Measurements from ENCODE around the gene KCNJ9. TPM values are rescaled to one million over a fixed set of nuclear protein-coding genes. Genes with fewer than 3 reads are reported as not detected.

The KCNJ9 gene
- total and polyA plus RNA-seq, 8 donors = 0.04 to 0.10 (median 0.08) TPM; not detected in 5

- DNase-seq (no peak), ATAC-seq (no peak)
- no peaks in the 10 kb centered on the region for H3K36me3 ChIP-seq
- H3K4me3 ChIP-seq = no peak overlapping the region
- H3K27me3 ChIP-seq = peaks cover 0 to 19% of the 10 kb centered on the region in 2 donors
- no peak overlapping the region for H3K27ac ChIP-seq
- intact Hi-C loops (cut with DNase I) = no loop called here
- H3K9me3 ChIP-seq = no peaks in the 10 kb centered on the region
- peaks cover 0 to 3% of the 10 kb centered on the region in 2 donors for H3K4me1 ChIP-seq
- TF ChIP-seq CTCF (IDR thresholded peaks at IDR 0.05) = no peak
Observed at GRCh38 chr1:160116283-160117147, 35.2 kb downstream of the KCNJ9 start.

- DNase-seq = no peak
- Histone ChIP-seq H3K36me3 (no peaks in the 10 kb centered on the region), H3K9me3 (no peaks in the 10 kb centered on the region), H3K27me3 (peaks cover 0 to 19% of the 10 kb centered on the region in 2 donors), H3K4me1 (peaks cover 0 to 3% of the 10 kb centered on the region in 2 donors), H3K4me3 (no peak overlapping the region), H3K27ac (no peak overlapping the region)
- no peak for TF ChIP-seq CTCF (IDR thresholded peaks at IDR 0.05)
- intact Hi-C loops (cut with DNase I) = no loop called here
- ATAC-seq = no peak
Observed at GRCh38 chr1:160117300-160117699, 36.0 kb downstream of the KCNJ9 start.

- DNase-seq (peak in 3 of 4 donors; percentile 56 to 87 (median 62)), ATAC-seq (peak; percentile 94)
- no peak overlapping the region for H3K4me3 ChIP-seq
- TF ChIP-seq CTCF (IDR thresholded peaks at IDR 0.05) = no peak
- peaks cover 0 to 19% of the 10 kb centered on the region in 2 donors for H3K27me3 ChIP-seq
- H3K4me1 ChIP-seq = peaks cover 0 to 3% of the 10 kb centered on the region in 2 donors
- no peaks in the 10 kb centered on the region for H3K36me3 ChIP-seq
- H3K9me3 ChIP-seq = no peaks in the 10 kb centered on the region
- intact Hi-C loops (cut with DNase I) = no loop called here
- H3K27ac ChIP-seq = no peak overlapping the region
Observed at GRCh38 chr1:160117709-160118183, 36.4 kb downstream of the KCNJ9 start.

DNA sequence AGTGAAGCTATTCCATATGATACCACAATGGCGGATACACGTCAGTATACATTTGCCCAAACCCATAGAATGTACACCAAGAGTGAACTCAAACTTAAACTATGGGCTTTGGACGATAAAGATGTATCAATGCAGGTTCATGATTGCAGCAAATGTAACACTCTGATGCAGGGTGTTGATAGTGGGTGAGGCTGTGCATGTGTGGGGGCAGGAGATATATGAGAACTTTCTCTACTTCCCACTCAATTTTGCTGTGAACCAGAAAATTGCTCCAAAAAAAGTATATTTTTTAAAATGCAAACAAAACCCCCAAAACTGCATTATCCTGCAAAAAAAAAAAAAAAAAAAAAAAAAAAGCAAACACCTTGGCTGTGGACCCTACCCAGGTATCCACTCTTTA, 37.6 kb downstream of the KCNJ9 start:
- ATAC-seq (no peak), DNase-seq (no peak)
- Histone ChIP-seq H3K4me3 (no peak overlapping the region), H3K27me3 (peaks cover 0 to 19% of the 10 kb centered on the region in 2 donors), H3K9me3 (no peaks in the 10 kb centered on the region), H3K4me1 (peaks cover 0 to 3% of the 10 kb centered on the region in 2 donors), H3K36me3 (no peaks in the 10 kb centered on the region), H3K27ac (no peak overlapping the region)
- intact Hi-C loops (cut with DNase I) = no loop called here
- no peak for TF ChIP-seq CTCF (IDR thresholded peaks at IDR 0.05)

- H3K36me3 ChIP-seq = no peaks in the 10 kb centered on the region
- H3K27ac ChIP-seq = no peak overlapping the region
- DNase-seq (no peak), ATAC-seq (no peak)
- no peak for TF ChIP-seq CTCF (IDR thresholded peaks at IDR 0.05)
- H3K9me3 ChIP-seq = no peaks in the 10 kb centered on the region
- intact Hi-C loops (cut with DNase I) = no loop called here
- no peak overlapping the region for H3K4me3 ChIP-seq
- peaks cover 3 to 4% of the 10 kb centered on the region in 2 donors for H3K4me1 ChIP-seq
- peaks cover 0 to 17% of the 10 kb centered on the region in 2 donors for H3K27me3 ChIP-seq
Observed at GRCh38 chr1:160120797-160121196, 39.5 kb downstream of the KCNJ9 start.

All from left lung (tissue), 10 donors.